GM19351 (cell line): ENCODE measurements around the gene SLC8B1.

Experiments used
- ATAC-seq: cut with Tn5 transposase; IDR thresholded peaks from one replicate; pipeline ENCODE4 v1.9.1; 2021; ENCODE audit warnings: mild to moderate bottlenecking, moderate library complexity; ENCODE audit not compliant: unreplicated experiment

SLC8B1 gene

GRCh38 chr12:113334786-113335539 is at the start of gene SLC8B1:
Gene SLC8B1, minus strand, starts transcription at chr12:113335109. Its CDS starts 2,231 bp downstream, at chr12:113332878.
- ATAC-seq, result peak; percentile 93

GRCh38 chr12:113382206-113382605 is 47.3 kb upstream of the SLC8B1 start:
- ATAC-seq, result no peak

- no peak for ATAC-seq
Measured at GRCh38 chr12:113381220-113381619, 46.3 kb upstream of the SLC8B1 start.

- ATAC-seq, result no peak
Measured at GRCh38 chr12:113378291-113378690, 43.4 kb upstream of the SLC8B1 start.

- ATAC-seq, result no peak
Measured at GRCh38 chr12:113374823-113375428, 40.0 kb upstream of the SLC8B1 start.

GRCh38 chr12:113373969-113374368 is 39.1 kb upstream of the SLC8B1 start:
- no peak for ATAC-seq

GRCh38 chr12:113373440-113373839 is 38.5 kb upstream of the SLC8B1 start:
- ATAC-seq, result no peak

GRCh38 chr12:113372371-113372770 is 37.5 kb upstream of the SLC8B1 start:
- ATAC-seq, result no peak

- ATAC-seq, result no peak
Measured at GRCh38 chr12:113371808-113372207, 36.9 kb upstream of the SLC8B1 start.

GRCh38 chr12:113370923-113371682 is 36.2 kb upstream of the SLC8B1 start:
- no peak for ATAC-seq

- ATAC-seq, result no peak
Measured at GRCh38 chr12:113369391-113369985, 34.6 kb upstream of the SLC8B1 start.

- no peak for ATAC-seq
Measured at GRCh38 chr12:113368331-113368730, 33.4 kb upstream of the SLC8B1 start.

- ATAC-seq, result no peak
Measured at GRCh38 chr12:113366827-113367226, 31.9 kb upstream of the SLC8B1 start.

- no peak for ATAC-seq
Measured at GRCh38 chr12:113365639-113366395, 30.9 kb upstream of the SLC8B1 start.

GRCh38 chr12:113364698-113365097 is 29.8 kb upstream of the SLC8B1 start:
- no peak for ATAC-seq

GRCh38 chr12:113361574-113362370 is 26.9 kb upstream of the SLC8B1 start:
- ATAC-seq, result no peak

- no peak for ATAC-seq
Measured at GRCh38 chr12:113359939-113360748, 25.2 kb upstream of the SLC8B1 start.

- ATAC-seq, result no peak
Measured at GRCh38 chr12:113359133-113359938, 24.4 kb upstream of the SLC8B1 start.
